Umbilical cord (tissue), 2 donors: ENCODE data around the gene SLC39A11. TPM values are rescaled to one million over a fixed set of nuclear protein-coding genes. Genes with fewer than 3 reads are reported as not detected.
"Not testable (repeated sequence)": the region's sequence is repeated elsewhere in the genome, so short reads cannot be mapped to it uniquely, and the experiment has no call there.

Experiments used
- DNase-seq: peaks from one replicate; pipeline ENCODE4 v3.0.0-alpha.2; 2015; ENCODE audit warnings: low spot score
- total RNA-seq: library from RNA; depleted of rRNA; stranded (reverse); fragments of >200 nt; gene quantifications from one replicate; pipeline ENCODE4 v1.2.3, GENCODE V29; 2014; ENCODE audit warnings: low replicate concordance; ENCODE audit not compliant: insufficient read depth

The SLC39A11 gene
- total RNA-seq, 1 donor from 2014 or later = 11.6 TPM

DNA sequence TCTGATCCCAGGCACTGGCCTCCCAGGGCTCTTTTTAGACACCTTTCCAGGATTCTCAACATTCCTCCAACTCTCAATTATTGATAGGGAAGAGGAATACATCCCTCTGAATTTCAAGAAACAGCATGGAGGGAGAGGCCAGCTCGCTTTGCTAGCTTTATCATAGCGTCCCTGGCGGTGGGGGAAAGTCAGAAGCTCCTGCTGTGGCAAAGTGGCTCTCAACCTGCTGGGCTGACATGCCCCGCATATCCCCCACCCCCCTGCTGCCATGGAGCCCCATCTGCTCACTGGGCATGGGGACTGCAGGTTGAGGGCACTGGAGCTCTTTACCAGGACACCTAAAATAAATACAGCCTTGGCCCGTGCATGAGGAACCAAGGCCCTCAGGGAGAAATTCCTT, 140.3 kb downstream of the SLC39A11 start:
- DNase-seq = no peak

DNA sequence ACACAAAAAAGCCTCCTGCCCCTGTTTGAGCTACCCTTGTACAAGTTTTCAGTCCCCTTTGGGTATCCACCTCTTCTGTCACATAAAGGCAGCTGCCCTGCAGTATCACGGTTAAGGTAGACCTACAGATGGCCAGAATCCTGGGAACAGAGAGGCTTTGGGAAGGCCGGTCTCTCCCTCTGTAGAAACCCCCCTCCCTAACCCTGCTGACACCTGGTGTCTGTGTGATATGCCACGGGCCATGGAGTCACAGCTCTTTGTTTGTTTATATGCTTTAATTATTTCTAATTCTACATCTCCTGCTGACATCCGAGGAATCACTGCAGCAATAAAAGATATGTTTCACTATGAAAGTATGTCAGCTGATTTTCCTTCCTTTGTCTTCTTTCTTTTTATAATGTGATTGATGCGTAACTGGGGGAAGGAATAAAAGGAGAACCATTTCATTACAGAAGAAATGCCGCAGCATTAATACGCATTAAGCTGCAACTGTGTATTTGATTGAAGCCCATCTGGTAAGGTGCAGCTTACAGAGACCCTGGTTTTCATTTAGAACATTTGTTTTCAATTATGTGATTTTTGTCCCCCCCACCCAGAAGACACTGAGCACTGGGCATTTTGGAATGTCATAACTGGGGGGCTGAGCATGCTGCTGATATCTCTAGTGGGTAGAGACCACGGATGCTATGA, 142.1 kb downstream of the SLC39A11 start:
- no peak for DNase-seq

GRCh38 chr17:72948115-72948514, 144.4 kb downstream of the SLC39A11 start:
- DNase-seq = no peak

DNA sequence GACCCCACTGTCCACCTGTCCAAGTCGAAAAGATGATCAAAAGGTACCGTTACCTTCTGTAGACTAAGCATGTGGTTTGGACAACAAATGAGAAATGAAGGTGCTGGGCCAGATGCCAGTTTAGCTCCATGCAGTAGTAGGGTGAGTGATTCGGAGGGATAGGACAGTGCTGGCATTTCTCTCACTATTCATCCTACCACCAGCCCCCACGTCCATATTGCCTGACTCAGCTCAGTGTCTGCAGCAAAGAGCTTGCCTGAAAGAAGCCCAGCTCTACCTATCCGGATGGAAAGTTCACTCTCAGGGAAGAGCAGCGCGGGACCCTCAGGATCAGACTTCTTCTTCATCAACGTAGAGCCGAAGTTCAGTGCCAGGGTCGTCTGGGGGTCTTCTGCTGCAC, 145.0 kb downstream of the SLC39A11 start:
- no peak for DNase-seq

- no peak for DNase-seq
Observed at GRCh38 chr17:72946696-72947095, 145.8 kb downstream of the SLC39A11 start.

DNA sequence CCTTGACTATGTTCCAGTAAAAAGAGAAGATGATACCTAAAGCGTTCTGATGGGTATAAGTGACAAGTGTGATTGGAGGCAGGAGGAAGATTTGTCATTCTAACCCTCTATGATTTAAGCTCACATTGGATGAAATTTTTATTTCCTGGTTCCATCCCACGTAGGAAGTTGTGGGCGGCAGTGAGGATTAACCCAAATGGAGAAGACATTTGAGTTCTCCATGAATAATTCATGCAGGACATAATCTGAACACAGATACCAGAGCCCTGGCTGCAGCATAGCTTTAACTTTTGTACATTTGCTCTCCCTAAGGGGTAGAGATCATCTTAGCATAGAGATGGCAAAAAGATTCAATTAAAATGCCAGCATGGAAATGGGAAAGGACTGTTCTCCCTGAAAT, 146.3 kb downstream of the SLC39A11 start:
- no peak for DNase-seq

DNA sequence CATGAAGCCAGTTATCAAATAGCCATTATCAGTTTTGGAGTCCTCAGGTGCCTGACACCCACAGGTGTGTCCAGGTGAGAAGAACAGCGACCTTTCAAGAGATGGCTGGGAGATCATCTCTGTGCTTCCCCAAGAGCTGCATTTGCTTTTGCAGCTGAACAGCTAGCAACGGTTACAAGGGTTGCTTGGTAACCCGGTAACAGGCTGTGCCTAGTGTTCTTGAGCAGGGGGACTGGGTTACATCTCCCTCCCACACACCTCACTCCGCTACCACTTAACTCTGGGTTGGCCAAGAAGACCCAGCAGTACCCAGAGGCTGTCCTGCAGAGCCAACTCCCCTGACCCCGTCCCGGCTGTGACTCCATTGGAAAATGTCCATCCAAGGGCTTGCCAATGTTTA, 147.0 kb downstream of the SLC39A11 start:
- DNase-seq = no peak

DNA sequence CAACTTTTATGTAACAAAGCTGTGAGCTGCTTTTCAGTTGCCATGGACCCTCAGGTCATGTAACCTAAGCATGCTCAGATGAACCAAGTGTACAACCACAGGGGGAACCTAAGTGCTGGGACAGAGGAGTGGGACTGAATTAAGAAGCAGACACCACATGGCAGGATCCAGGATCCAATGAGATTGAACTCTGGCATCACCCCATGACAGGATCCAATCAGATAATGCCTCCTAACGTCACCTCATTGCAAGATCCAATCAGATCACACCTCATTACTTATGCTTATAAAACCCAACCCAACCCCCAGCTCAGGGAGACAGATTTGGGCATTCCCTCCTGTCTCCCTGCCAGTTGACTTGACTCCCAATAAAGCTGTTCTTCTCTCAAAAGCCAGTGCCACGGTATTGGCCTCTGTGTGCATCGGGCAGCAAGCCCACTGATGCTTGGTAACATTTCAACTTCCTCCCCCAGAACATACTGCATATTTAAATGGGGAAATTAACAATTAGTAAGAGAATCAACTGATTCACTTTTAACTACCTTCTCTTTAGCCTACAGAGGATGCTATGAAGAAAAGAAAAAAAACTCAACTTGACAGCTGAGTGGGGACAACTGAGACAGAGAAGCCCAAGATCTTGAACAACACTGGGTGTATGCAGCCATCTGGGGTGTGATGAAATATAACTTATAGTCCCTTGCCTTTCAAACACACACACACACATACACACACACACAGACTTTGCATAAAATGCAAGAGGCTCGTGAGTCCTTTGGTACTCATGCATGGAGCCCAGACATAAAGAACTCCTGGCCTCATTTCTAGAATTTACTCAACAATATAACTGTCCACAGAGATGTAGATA, 148.4 kb downstream of the SLC39A11 start:
- DNase-seq = no peak

- no peak for DNase-seq
Observed at GRCh38 chr17:72942579-72942978, 149.9 kb downstream of the SLC39A11 start.

GRCh38 chr17:72940496-72940895, 152.0 kb downstream of the SLC39A11 start:
- DNase-seq = no peak

DNA sequence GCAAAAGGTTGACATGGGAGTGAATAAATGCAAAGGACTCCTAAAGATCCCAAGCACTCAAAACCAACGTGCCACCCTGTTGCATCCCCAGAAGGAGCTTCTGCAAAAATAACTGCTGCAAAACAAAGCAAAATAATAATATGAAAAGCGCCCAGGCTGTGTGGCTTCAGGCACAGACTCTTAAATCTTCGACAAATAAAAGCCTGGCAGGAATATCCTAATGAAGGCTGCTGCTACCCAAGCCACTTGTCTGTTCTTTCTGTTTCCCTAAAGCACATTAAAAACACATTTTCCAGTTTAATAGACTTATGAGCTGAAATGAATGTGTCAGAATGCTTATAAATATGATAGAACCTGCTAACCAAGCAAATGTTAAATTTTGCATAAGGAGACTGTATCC, 154.0 kb downstream of the SLC39A11 start:
- no peak for DNase-seq

GRCh38 chr17:72937707-72938106, 154.8 kb downstream of the SLC39A11 start:
- peak; percentile 33 for DNase-seq

DNA sequence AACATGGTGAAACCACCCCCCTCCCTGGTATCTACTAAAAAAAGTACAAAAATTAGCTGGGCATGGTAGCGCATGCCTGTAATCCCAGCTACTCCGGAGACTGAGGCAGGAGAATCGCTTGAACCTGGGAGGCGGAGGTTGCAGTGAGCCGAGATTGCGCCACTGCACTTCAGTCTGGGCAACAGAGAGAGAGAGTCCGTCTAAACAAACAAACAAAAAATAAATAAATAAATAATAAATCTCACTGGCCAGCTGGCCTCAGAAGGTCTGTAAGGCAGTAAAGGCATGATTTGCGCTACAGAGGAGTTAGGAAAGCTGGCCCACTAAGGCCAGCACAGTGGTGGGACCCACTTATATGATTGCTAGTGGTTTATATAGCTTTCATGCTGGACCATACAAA, 155.2 kb downstream of the SLC39A11 start:
- not testable (repeated sequence) for DNase-seq

DNA sequence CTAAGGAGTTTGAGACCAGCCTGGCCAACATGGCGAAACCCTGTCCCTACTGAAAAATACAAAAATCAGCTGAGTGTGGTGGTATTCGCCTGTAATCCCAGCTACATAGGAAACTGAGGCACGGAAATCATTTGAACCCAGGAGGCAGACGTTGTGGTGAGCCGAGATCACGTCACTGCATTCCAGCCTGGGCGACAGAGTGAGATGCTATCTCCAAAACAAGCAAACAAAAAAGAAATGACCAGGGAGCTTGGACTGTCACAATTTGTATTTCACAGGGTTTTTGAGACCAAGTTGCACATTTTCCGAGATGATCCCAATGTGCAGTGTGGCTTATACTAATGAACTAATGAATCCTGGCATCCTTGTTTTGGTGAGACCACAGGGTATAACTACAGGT, 156.5 kb downstream of the SLC39A11 start:
- DNase-seq = no peak

DNA sequence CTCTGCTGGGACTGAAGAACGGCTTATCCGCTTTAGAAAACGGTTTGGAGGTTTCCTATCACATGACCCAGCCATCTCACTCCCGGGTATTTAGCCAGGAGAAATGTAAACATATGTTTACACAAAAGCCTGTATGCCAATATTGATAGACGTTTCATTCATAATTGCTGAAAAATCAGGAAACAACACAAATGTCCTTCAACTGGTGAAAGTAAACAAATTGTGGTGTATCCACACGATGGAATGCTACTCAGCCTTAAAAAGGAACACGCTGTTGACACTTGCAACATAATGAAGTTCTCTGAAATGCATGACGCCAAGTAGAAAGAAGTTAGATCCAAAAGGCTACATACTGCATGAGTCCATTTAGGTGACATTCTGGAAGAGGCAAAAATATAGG, 157.6 kb downstream of the SLC39A11 start:
- no peak for DNase-seq

DNA sequence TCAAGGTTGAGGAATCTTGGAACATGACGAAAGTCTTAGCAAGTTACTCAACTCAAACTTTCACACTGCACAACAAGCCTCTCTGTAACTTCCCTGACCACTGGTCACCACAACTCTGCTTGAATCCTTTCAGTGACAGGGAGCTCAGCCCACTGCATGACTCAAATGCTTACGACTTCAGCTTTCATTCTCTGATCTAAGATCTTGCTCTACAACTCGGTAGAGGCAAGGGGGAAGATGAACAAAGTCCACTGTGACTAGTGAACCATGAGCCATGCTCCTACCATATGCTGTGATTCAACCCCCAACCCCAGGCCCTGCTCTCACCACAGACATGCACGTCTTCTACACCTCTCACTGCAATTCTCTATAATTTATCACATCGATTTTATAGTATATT, 160.9 kb downstream of the SLC39A11 start:
- DNase-seq = no peak

- no peak for DNase-seq
Observed at GRCh38 chr17:72931163-72931562, 161.3 kb downstream of the SLC39A11 start.

- DNase-seq = no peak
Observed at GRCh38 chr17:72930031-72930430, 162.5 kb downstream of the SLC39A11 start.

DNA sequence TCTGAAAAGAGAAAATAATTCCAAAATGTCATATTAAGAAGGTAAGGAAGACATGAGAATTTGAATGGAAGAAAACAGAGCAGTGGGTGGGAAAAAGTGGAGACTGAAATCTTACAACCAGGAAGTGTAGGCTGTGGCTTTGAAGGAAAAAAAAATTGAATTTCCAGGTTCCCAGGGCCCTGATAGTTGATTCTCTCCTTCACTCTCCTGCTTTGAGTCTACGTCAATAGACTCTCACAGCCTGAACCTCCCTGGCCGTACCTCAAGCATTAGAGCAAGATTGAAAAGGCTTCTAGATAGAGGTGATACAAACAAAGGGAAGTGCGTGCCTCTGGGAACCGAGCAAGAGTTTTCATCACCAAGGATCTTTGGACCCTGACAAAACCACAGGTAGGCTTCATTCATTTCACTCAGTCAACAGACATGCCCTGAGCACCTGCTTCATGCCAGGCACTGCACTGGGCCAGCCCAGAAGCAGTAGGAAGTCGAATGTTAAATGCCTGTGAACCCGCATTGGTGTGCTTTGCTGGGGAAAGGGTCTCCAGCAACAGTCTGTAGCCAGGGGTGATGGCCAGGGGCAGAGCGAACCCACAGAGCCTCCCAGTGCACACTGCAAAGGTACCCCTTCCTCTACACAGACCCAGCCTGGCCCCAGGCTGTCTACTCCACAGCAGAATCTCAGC, 163.9 kb downstream of the SLC39A11 start:
- no peak for DNase-seq

GRCh38 chr17:72927760-72928159, 164.7 kb downstream of the SLC39A11 start:
- DNase-seq = no peak

DNA sequence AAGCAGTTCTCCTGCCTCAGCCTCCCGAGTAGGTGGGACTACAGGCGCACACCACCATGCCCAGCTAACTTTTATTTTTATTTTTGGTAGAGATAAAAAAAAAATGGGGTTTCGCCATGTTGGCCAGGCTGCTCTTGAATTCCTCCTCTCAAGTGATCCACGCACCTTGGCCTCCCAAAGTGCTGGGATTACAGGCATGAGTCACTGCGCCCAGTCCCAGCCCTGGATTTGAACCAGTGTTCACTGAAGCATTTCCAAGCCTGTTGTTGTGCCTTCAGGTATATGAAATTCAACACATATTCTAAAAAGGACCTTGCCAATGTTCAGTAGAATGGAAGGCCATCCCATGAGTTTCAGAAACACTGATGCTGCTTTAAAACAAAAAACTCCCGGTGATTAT, 165.3 kb downstream of the SLC39A11 start:
- no peak for DNase-seq

DNA sequence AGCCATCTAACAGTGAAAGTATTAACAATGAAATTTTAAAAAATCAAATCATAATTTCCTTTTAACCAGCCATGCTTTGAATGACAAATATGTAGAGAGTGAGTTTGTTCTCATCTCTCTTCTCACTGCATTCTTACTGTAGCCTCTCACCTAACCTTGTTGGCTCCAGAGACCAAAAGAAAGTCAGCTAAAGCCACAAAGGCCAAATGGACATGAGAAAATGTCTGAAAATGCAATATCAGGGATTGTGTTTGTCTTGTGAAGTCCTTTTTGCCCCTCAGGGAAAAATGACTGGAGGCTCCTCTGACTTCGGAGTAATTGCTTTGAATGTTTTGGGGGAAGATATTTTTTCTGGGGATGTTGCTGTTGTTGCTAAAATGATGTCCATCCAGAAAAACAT, 166.3 kb downstream of the SLC39A11 start:
- no peak for DNase-seq

DNA sequence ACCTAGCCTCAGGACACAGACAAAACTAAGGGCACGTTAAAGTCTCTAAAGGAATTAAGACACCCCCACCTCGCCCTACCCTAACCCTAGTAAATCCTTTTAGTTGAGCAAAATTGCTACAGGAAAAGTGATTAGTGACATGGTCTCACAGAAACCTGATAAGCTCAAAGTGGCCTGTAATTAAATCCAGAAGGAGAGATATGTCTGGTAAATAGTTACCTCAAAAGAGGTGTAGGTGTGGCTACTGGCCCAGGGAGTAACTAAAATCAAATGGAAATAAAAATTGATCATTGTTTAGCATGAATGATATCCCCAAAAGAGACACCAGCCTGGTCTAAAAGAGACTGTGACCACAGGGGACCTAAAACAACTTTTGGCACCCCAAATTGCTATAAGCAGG, 168.3 kb downstream of the SLC39A11 start:
- no peak for DNase-seq
